ENCODE results near the gene SRRM1. TPM values are rescaled to one million over a fixed set of nuclear protein-coding genes. Genes with fewer than 3 reads are reported as not detected.

SRRM1 gene
- total and polyA plus RNA-seq, 7 donors: 31.2 to 78.4 (median 63.0) TPM

GRCh38 chr1:24609949-24610517 lies 33.1 kb upstream of the SRRM1 start:
- Histone ChIP-seq H3K27me3 (ENCODE audit: insufficient read depth in 3 of 3, low read length in 2 of 3) (peaks cover 0 to 13% (median 3%) of the 10 kb centered on the region in 3 donors), H3K27ac (no peak overlapping the region), H3K36me3 (ENCODE audit: insufficient read depth in 1 of 2, low read depth in 1 of 2) (no peaks in the 10 kb centered on the region), H3K4me1 (no peaks in the 10 kb centered on the region), H3K4me3 (no peak overlapping the region), H3K9me3 (no peaks in the 10 kb centered on the region)
- DNase-seq: no peak
- intact Hi-C loops (cut with DNase I): no loop called here
- 64 to 71% (median 66%) methylated on average over 3 of the region's 3 CpGs for WGBS, 3 donors
- ATAC-seq: no peak
- TF ChIP-seq CTCF (IDR thresholded peaks at IDR 0.05): no peak

- no peak for TF ChIP-seq CTCF (IDR thresholded peaks at IDR 0.05)
- DNase-seq (no peak), ATAC-seq (no peak)
- intact Hi-C loops (cut with DNase I): no loop called here
- Histone ChIP-seq H3K36me3 (ENCODE audit: insufficient read depth in 1 of 2, low read depth in 1 of 2) (no peaks in the 10 kb centered on the region), H3K4me3 (no peak overlapping the region), H3K27ac (no peak overlapping the region), H3K9me3 (peaks cover 4% of the 10 kb centered on the region), H3K4me1 (no peaks in the 10 kb centered on the region), H3K27me3 (ENCODE audit: insufficient read depth in 3 of 3, low read length in 2 of 3) (peaks cover 0 to 12% (median 0%) of the 10 kb centered on the region in 3 donors)
- WGBS, 3 donors: 38 to 61% (median 41%) methylated on average over 5 of the region's 5 CpGs
Measured at GRCh38 chr1:24619376-24619775, 23.7 kb upstream of the SRRM1 start.

- Histone ChIP-seq H3K27ac (no peak overlapping the region), H3K4me3 (no peak overlapping the region), H3K4me1 (no peaks in the 10 kb centered on the region), H3K36me3 (ENCODE audit: insufficient read depth in 1 of 2, low read depth in 1 of 2) (no peaks in the 10 kb centered on the region), H3K9me3 (peaks cover 3% of the 10 kb centered on the region), H3K27me3 (ENCODE audit: insufficient read depth in 3 of 3, low read length in 2 of 3) (peaks cover 0 to 12% (median 0%) of the 10 kb centered on the region in 3 donors)
- WGBS, 3 donors: 63 to 66% (median 65%) methylated on average over 5 of the region's 5 CpGs
- ATAC-seq (no peak), DNase-seq (no peak)
- intact Hi-C loops (cut with DNase I): loop anchor here in 1 of 2 donors (10.0 kb wide), 1 partner anchor 76 kb away; no protein-coding TSS in a partner anchor
- TF ChIP-seq CTCF (IDR thresholded peaks at IDR 0.05): no peak
Measured at GRCh38 chr1:24620678-24621077, 22.4 kb upstream of the SRRM1 start.

GRCh38 chr1:24621121-24621520 lies 22.0 kb upstream of the SRRM1 start:
- H3K36me3 ChIP-seq (ENCODE audit: insufficient read depth in 1 of 2, low read depth in 1 of 2): no peaks in the 10 kb centered on the region
- 70 to 81% (median 74%) methylated on average over 5 of the region's 5 CpGs for WGBS, 3 donors
- DNase-seq (no peak), ATAC-seq (no peak)
- peaks cover 0 to 12% (median 0%) of the 10 kb centered on the region in 3 donors for H3K27me3 ChIP-seq (ENCODE audit: insufficient read depth in 3 of 3, low read length in 2 of 3)
- no peak overlapping the region for H3K27ac ChIP-seq
- no peaks in the 10 kb centered on the region for H3K4me1 ChIP-seq
- no peak for TF ChIP-seq CTCF (IDR thresholded peaks at IDR 0.05)
- intact Hi-C loops (cut with DNase I): loop anchor here in 1 of 2 donors (10.0 kb wide), 1 partner anchor 76 kb away; no protein-coding TSS in a partner anchor
- H3K4me3 ChIP-seq: no peak overlapping the region
- no peaks in the 10 kb centered on the region for H3K9me3 ChIP-seq

- peaks cover 0 to 11% (median 0%) of the 10 kb centered on the region in 3 donors for H3K27me3 ChIP-seq (ENCODE audit: insufficient read depth in 3 of 3, low read length in 2 of 3)
- DNase-seq: no peak
- H3K36me3 ChIP-seq (ENCODE audit: insufficient read depth in 1 of 2, low read depth in 1 of 2): no peaks in the 10 kb centered on the region
- no peak for ATAC-seq
- no peak overlapping the region for H3K4me3 ChIP-seq
- no peaks in the 10 kb centered on the region for H3K4me1 ChIP-seq
- no peaks in the 10 kb centered on the region for H3K9me3 ChIP-seq
- no peak for TF ChIP-seq CTCF (IDR thresholded peaks at IDR 0.05)
- intact Hi-C loops (cut with DNase I): loop anchor here in 1 of 2 donors (10.0 kb wide), 1 partner anchor 77 kb away; no protein-coding TSS in a partner anchor
- WGBS, 3 donors: 45 to 57% (median 45%) methylated on average over 4 of the region's 4 CpGs
- no peak overlapping the region for H3K27ac ChIP-seq
Measured at GRCh38 chr1:24622218-24622617, 20.9 kb upstream of the SRRM1 start.
